Fibroblast of lung (primary cell): Measurements from ENCODE around the gene CEP72. TPM values are rescaled to one million over a fixed set of nuclear protein-coding genes. Genes with fewer than 3 reads are reported as not detected.
"Not testable (repeated sequence)": the region's sequence is repeated elsewhere in the genome, so short reads cannot be mapped to it uniquely, and the experiment has no call there.

Experiments
- DNase-seq, 2 donors: peaks; one replicate each; pipeline versions ENCODE4 v3.0.0 to v3.0.0-alpha.2; 2010; ENCODE audit warnings: low read depth in 2 of 2
- H2AFZ ChIP-seq: 2 replicates; pipeline ENCODE4 v1.5.1; 2012; ENCODE audit warnings: low read length, control low read depth, inconsistent platforms
- H3K27ac ChIP-seq: 2 replicates; pipeline ENCODE4 v1.5.1; 2011; ENCODE audit warnings: low read length, control low read depth; ENCODE audit not compliant: insufficient read depth
- H3K27me3 ChIP-seq: 2 replicates; pipeline ENCODE4 v1.5.1; 2011; ENCODE audit warnings: mild to moderate bottlenecking, low read length; ENCODE audit not compliant: control insufficient read depth, insufficient read depth
- H3K36me3 ChIP-seq: 2 replicates; pipeline ENCODE4 v1.5.1; 2011; ENCODE audit warnings: low read length; ENCODE audit not compliant: control insufficient read depth, insufficient read depth
- H3K4me1 ChIP-seq: 2 replicates; pipeline ENCODE4 v1.5.1; 2011; ENCODE audit warnings: low read length; ENCODE audit not compliant: control insufficient read depth, insufficient read depth; ENCODE audit errors: extremely low read depth
- H3K4me2 ChIP-seq: 2 replicates; pipeline ENCODE4 v1.5.1; 2011; ENCODE audit warnings: low read length, control low read depth; ENCODE audit not compliant: insufficient read depth; ENCODE audit errors: extremely low read depth
- H3K4me3 ChIP-seq, 4 experiments: fragments of 200-600 bp in 1 of 4; sonication (generic) in 1 of 4; replicated peaks in 1 of 4; 2 replicates each; pipeline ENCODE4 v1.5.1; 2011 to 2016; ENCODE audit warnings: low read length in 4 of 4, low read depth in 3 of 4, mild to moderate bottlenecking in 3 of 4, control low read depth in 2 of 4, inconsistent platforms in 1 of 4, mixed read lengths in 1 of 4; ENCODE audit not compliant: insufficient read depth in 1 of 4; ENCODE audit errors: control extremely low read depth in 1 of 4
- H3K79me2 ChIP-seq: 2 replicates; pipeline ENCODE4 v1.5.1; 2012; ENCODE audit warnings: mild to moderate bottlenecking, low read length, inconsistent platforms; ENCODE audit not compliant: control insufficient read depth, insufficient read depth
- H3K9ac ChIP-seq: 2 replicates; pipeline ENCODE4 v1.5.1; 2011; ENCODE audit warnings: mild to moderate bottlenecking, low read length, control low read depth; ENCODE audit not compliant: insufficient read depth
- H3K9me3 ChIP-seq: 2 replicates; pipeline ENCODE4 v1.5.1; 2012; ENCODE audit warnings: low read depth, low read length; ENCODE audit not compliant: control insufficient read depth, insufficient read depth
- H4K20me1 ChIP-seq: 2 replicates; pipeline ENCODE4 v1.5.1; 2011; ENCODE audit warnings: low read length; ENCODE audit not compliant: control insufficient read depth, insufficient read depth; ENCODE audit errors: extremely low read depth
- EZH2 ChIP-seq: IDR thresholded peaks from 2 replicates; pipeline ENCODE4 v1.5.1; 2012; ENCODE audit warnings: low read length, control low read depth, mild to moderate bottlenecking; ENCODE audit errors: missing control alignments
- polyA plus RNA-seq, 2 donors: library from polyadenylated mRNA; depleted of rRNA in 1 of 2; stranded (reverse) in 1 of 2; unstranded in 1 of 2; fragments of >200 nt; gene quantifications; 2 replicates each; pipeline ENCODE4 v1.2.1, GENCODE V29; 2011 to 2012; ENCODE audit warnings: missing spikeins in 1 of 2
- total RNA-seq: library from RNA; depleted of rRNA; stranded (reverse); fragments of >200 nt; gene quantifications from 2 replicates; pipeline ENCODE4 v1.2.1, GENCODE V29; 2014
- TF ChIP-seq, protein P1 (sequence below), 2 donors: IDR thresholded peaks in 1 of 2; conservative IDR thresholded peaks in 1 of 2; 1 replicate in 1 of 2; 2 replicates in 1 of 2; pipeline ENCODE4 v1.5.1; 2011 to 2012; ENCODE audit warnings: low read length in 2 of 2, control low read depth in 1 of 2, inconsistent platforms in 1 of 2, low read depth in 1 of 2, mild to moderate bottlenecking in 1 of 2

Gene CEP72
- total and polyA plus RNA-seq, 2 donors (not counting 1 experiment from before 2014, with no cell fraction given) = 0.92 to 2.5 TPM

DNA sequence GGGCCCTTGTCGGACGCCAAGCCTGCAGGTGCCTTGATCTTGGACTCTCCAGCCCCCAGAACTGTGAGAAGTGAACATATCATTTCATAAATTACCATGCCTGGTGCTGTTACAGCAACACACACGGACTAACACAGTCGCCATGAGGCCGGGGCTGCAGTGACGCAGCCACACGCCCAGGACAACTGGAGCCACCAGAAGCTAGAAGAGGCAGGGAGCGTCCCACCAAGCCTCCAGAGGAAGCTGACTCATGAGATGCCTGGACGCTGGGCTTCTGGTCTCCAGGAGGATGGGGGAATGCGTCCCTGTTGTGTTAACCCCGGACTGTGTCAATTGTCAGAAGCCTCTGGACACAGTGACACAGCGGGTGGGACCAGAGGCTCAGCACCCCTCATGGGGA lies 74.8 kb downstream of the CEP72 start:
- not testable (repeated sequence) for H3K9ac ChIP-seq, H3K79me2 ChIP-seq, DNase-seq, H3K36me3 ChIP-seq, H3K4me3 ChIP-seq, H4K20me1 ChIP-seq, H3K27me3 ChIP-seq, H3K27ac ChIP-seq, H3K4me1 ChIP-seq, H3K9me3 ChIP-seq, H2AFZ ChIP-seq, H3K4me2 ChIP-seq

DNA sequence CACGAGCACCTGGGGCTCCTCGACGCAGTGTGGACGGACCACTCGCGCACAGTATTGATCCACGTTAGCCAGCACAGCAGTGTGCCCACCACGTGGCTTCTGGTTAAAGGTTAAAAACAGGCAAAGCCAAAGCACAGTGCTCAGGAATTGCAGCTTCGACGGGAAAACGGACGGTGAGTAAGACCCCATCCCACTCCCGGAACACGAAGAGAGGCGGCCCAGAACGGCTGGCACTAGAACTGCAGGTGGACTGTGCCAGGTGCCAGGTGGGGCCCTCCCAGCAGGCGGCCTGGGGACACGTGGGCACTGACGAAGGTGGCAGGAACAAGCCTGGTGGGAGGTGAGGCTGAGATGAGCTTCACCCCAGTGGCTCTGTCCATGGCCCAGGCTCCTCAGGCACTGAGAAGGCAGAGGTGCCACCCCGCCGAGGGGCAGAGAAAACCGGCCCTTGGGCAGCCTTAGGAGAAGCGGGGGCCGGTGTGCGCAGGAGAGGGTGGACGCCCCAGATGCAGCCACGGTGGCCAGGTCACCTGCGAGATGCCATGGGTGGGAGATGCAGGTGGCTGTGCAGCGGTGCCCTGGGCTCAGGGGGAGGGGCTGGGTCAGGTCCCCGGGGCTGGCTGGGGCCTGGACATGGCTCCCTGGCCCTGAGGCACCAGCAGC lies 76.3 kb downstream of the CEP72 start:
- not testable (repeated sequence) for H4K20me1 ChIP-seq, H3K36me3 ChIP-seq, H3K9ac ChIP-seq, H3K4me2 ChIP-seq, H3K9me3 ChIP-seq, H3K4me3 ChIP-seq, H3K27ac ChIP-seq, H3K27me3 ChIP-seq, H3K79me2 ChIP-seq, H2AFZ ChIP-seq, H3K4me1 ChIP-seq, DNase-seq

DNA sequence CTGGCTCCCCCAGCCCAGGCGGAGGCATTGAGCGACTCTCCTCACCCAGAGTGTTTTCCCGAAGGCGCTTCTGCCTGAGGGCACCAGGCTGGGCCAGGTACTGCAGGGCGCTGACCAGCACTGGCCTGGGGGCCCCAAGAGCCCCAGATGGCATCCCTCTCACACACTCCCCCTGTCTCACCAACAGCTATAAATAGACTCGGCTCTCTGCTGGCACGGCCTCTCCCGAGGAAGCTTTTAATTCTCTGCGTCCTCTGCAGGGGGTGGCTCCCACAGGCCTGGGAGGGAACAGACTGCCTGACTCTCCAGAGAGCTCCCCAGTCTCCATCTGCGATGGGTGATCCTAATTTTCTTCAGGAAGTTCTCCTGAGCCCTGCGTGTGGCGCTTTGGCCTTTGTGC lies 78.2 kb downstream of the CEP72 start:
- not testable (repeated sequence) for H3K4me3 ChIP-seq, H4K20me1 ChIP-seq, H3K9ac ChIP-seq, H3K4me2 ChIP-seq, H2AFZ ChIP-seq, H3K4me1 ChIP-seq, H3K27ac ChIP-seq, DNase-seq, H3K27me3 ChIP-seq, H3K36me3 ChIP-seq, H3K79me2 ChIP-seq, H3K9me3 ChIP-seq

DNA sequence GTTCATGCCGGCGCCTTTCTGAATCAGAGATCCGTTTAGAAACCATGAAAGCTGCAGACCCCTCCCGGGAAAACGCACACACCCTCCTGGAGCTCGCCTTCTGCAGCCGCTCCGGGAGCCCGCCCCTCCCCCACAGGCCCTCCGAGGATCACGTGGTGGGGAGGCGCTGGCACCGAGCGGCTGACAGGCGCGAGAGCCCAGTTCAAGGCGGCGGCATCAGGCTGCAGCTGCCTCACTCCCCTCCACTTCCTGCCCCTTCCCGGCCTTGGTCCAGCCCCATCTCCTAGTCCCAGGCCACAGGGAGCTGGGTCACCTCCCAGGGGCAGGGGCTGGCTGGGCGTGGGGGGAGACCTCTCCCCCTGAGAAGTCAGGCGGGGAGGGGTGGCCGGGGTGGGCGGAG lies 78.9 kb downstream of the CEP72 start:
- not testable (repeated sequence) for H4K20me1 ChIP-seq, H3K36me3 ChIP-seq, DNase-seq, H3K79me2 ChIP-seq, H3K27ac ChIP-seq, H3K4me3 ChIP-seq, H3K9me3 ChIP-seq, H3K9ac ChIP-seq, H3K27me3 ChIP-seq, H2AFZ ChIP-seq, H3K4me2 ChIP-seq, H3K4me1 ChIP-seq

DNA sequence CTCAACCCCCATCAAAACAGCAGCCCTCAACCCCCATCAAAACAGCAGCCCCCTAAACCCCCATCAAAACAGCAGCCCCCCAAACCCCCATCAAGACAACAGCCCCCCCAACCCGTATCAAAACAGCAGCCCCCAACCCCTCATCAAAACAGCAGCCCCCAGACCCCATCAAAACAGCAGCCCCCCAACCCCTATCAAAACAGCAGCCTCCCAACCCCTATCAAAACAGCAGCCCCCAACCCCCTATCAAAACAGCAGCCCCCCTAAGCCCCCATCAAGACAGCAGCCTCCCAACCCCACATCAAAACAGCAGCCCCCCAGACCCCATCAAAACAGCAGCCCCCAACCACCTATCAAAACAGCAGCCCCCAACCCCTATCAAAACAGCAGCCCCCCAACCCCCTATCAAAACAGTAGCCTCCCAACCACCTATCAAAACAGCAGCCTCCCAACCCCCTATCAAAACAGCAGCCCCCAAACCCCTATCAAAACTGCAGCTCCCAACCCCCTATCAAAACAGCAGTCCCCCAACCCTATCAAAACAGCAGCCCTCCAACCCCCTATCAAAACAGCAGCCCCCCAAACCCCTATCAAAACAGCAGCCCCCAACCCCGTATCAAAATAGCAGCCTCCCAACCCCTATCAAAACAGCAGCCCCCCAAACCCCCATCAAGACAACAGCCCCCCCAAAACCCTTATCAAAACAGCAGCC lies 79.8 kb downstream of the CEP72 start:
- Histone ChIP-seq H3K4me1 (no peaks in the 10 kb centered on the region), H3K36me3 (no peaks in the 10 kb centered on the region), H3K4me2 (no peak overlapping the region), H3K27ac (no peak overlapping the region), H3K9ac (no peak overlapping the region), H3K4me3 (no peak overlapping the region), H2AFZ (no peak overlapping the region), H3K9me3 (no peaks in the 10 kb centered on the region), H3K27me3 (no peaks in the 10 kb centered on the region), H4K20me1 (no peaks in the 10 kb centered on the region), H3K79me2 (no peaks in the 10 kb centered on the region)
- no peak for DNase-seq
- TF ChIP-seq EZH2 = no peak
- TF ChIP-seq, protein P1, sequence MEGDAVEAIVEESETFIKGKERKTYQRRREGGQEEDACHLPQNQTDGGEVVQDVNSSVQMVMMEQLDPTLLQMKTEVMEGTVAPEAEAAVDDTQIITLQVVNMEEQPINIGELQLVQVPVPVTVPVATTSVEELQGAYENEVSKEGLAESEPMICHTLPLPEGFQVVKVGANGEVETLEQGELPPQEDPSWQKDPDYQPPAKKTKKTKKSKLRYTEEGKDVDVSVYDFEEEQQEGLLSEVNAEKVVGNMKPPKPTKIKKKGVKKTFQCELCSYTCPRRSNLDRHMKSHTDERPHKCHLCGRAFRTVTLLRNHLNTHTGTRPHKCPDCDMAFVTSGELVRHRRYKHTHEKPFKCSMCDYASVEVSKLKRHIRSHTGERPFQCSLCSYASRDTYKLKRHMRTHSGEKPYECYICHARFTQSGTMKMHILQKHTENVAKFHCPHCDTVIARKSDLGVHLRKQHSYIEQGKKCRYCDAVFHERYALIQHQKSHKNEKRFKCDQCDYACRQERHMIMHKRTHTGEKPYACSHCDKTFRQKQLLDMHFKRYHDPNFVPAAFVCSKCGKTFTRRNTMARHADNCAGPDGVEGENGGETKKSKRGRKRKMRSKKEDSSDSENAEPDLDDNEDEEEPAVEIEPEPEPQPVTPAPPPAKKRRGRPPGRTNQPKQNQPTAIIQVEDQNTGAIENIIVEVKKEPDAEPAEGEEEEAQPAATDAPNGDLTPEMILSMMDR (conservative IDR thresholded peaks at IDR 0.05 in 1 of 2, IDR thresholded peaks at IDR 0.05 in 1 of 2; ENCODE audit: low read depth in 1 of 2, low read length in 2 of 2) = no peak

DNA sequence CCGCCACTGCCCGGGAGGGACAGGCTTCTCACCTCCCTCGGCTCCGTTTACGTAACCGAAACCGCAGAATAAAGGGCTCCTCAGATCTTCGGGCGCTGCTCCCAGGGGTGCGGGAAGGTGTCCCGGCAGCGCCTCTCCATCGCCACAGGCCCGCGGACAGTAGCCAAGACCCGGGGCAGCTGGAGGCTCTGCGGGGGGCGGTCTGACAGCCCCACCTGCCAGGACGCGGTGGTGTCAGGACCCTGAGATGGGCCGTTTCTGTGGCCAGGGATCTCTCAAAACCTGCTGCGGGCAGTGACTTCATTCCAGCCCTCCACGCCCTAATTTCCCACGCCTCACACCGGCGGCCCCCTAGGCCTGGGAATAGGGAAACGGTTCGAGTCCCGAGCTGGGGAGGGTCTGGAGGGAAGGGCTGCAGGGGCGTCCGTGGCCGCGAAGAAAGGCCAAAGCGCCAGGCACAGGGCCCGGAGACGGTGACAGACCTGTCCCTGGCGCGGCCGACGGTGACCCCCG lies 80.4 kb downstream of the CEP72 start:
- H3K27me3 ChIP-seq, H3K79me2 ChIP-seq, H3K4me1 ChIP-seq, H3K9ac ChIP-seq, H3K9me3 ChIP-seq, H3K4me2 ChIP-seq, H3K36me3 ChIP-seq, DNase-seq, H3K27ac ChIP-seq, H2AFZ ChIP-seq, H4K20me1 ChIP-seq: not testable (repeated sequence)
- H3K4me3 ChIP-seq = peak overlapping the region in 1 of 4 experiments; percentile 20
